ENCODE data around the gene NDNF. TPM values are rescaled to one million over a fixed set of nuclear protein-coding genes. Genes with fewer than 3 reads are reported as not detected.

Gene NDNF
- total RNA-seq, 4 donors from 2014 or later = 2.7 to 7.7 (median 4.0) TPM

- Histone ChIP-seq H3K4me1 (no peaks in the 10 kb centered on the region), H3K36me3 (no peaks in the 10 kb centered on the region), H3K27me3 (no peaks in the 10 kb centered on the region), H3K27ac (no peak overlapping the region), H3K9me3 (no peaks in the 10 kb centered on the region), H3K4me3 (replicated peaks in 1 of 3) (no peak overlapping the region)
- intact Hi-C loops (cut with DNase I) = no loop called here
- DNase-seq = no peak
- no peak for TF ChIP-seq POLR2A (IDR thresholded peaks at IDR 0.05)
- TF ChIP-seq, protein P1, sequence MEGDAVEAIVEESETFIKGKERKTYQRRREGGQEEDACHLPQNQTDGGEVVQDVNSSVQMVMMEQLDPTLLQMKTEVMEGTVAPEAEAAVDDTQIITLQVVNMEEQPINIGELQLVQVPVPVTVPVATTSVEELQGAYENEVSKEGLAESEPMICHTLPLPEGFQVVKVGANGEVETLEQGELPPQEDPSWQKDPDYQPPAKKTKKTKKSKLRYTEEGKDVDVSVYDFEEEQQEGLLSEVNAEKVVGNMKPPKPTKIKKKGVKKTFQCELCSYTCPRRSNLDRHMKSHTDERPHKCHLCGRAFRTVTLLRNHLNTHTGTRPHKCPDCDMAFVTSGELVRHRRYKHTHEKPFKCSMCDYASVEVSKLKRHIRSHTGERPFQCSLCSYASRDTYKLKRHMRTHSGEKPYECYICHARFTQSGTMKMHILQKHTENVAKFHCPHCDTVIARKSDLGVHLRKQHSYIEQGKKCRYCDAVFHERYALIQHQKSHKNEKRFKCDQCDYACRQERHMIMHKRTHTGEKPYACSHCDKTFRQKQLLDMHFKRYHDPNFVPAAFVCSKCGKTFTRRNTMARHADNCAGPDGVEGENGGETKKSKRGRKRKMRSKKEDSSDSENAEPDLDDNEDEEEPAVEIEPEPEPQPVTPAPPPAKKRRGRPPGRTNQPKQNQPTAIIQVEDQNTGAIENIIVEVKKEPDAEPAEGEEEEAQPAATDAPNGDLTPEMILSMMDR (IDR thresholded peaks at IDR 0.05) = no peak
- 80 to 93% methylated on average over 1 of the region's 1 CpG for WGBS, 2 donors
Measured at GRCh38 chr4:121079376-121079775, 7.0 kb upstream of the NDNF start.

DNA sequence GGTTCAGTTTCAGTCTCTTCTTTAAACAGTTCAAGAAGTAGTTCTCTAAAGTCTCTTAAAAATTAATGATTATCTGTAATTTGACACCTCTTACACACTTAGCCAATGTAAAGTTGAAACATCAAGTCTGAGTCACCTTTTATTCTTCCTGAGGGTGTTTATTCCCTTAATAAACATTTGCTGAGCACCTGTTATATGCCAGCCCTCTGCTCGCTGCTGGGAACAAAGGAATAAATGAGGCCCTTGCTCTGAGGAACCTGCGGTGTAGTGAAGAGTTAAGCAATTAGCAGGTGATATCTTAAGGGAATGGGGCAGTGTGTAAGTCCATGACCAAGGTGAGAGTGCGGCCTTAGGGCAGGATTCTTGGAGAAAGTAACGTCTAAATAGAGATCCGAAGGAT, 5.2 kb upstream of the NDNF start:
- Histone ChIP-seq H3K36me3 (no peaks in the 10 kb centered on the region), H3K4me1 (no peaks in the 10 kb centered on the region), H3K4me3 (replicated peaks in 1 of 3) (no peak overlapping the region), H3K9me3 (no peaks in the 10 kb centered on the region), H3K27me3 (no peaks in the 10 kb centered on the region), H3K27ac (no peak overlapping the region)
- TF ChIP-seq, protein P1 (IDR thresholded peaks at IDR 0.05) = no peak
- TF ChIP-seq POLR2A (IDR thresholded peaks at IDR 0.05) = no peak
- no peak for DNase-seq
- intact Hi-C loops (cut with DNase I) = no loop called here
- WGBS, 2 donors = 80 to 83% methylated on average over 5 of the region's 5 CpGs

DNA sequence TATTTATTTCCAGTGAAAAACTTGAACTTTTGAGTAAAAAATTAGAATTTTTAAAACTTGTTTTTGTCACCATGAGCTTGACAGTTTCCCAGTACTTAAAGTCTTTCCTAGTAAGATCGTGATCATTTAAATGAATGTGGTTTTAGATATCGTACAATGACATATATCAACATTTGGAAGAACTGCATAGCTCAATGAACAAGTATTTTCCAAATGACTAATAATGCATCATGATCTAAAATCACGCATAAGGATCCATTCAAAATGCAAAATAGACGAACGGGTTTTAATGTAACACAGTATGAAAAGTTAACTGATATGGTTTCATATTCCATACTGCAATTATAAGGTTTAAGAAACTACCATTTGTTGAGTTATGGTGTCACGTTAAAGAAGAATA, 4.1 kb upstream of the NDNF start:
- intact Hi-C loops (cut with DNase I) = no loop called here
- H3K27me3 ChIP-seq = no peaks in the 10 kb centered on the region
- no peaks in the 10 kb centered on the region for H3K9me3 ChIP-seq
- peaks cover 4 to 7% of the 10 kb centered on the region in 2 donors for H3K4me1 ChIP-seq
- WGBS, 2 donors = 83 to 87% methylated on average over 6 of the region's 6 CpGs
- no peak for DNase-seq
- TF ChIP-seq, protein P1 (IDR thresholded peaks at IDR 0.05) = no peak
- TF ChIP-seq POLR2A (IDR thresholded peaks at IDR 0.05) = no peak
- no peaks in the 10 kb centered on the region for H3K36me3 ChIP-seq
- H3K27ac ChIP-seq = no peak overlapping the region
- no peak overlapping the region for H3K4me3 ChIP-seq (replicated peaks in 1 of 3)

DNA sequence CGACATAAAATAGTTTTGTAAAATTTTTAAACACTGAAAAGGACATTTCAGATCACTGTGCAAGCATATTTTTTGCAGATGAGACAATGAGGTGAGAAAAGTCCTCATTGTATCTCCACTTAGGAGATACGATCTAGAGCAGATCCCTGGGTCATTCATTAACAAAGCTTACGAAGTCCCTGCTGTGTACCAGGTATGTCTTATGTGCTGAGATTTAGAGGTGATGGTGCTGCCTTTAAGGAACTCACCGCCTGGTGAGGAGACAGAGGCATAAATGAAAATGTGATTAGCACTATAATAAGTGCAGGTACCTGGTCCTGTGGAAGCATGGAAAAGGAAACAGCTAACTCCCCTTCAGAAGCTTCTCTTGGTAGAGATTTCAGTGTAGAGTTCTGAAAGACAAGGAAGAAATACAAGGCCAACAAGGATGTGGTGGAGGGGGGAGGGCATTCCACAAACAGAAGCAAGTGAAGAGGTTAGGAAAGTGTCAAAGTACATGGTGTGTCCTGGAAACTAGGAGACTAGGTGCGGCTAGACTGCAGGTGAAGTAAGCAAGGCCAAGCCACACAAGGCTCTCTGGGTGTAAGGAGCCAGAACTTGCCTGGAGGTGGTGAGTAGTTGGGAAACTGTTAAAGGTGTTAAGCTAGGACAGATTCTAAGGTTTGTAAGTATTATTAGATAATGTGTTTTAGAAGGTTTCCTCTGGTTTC, 1.5 kb upstream of the NDNF start:
- Histone ChIP-seq H3K27ac (no peak overlapping the region), H3K4me3 (replicated peaks in 1 of 3) (no peak overlapping the region), H3K4me1 (peaks cover 6 to 12% of the 10 kb centered on the region in 2 donors), H3K36me3 (no peaks in the 10 kb centered on the region), H3K27me3 (no peaks in the 10 kb centered on the region), H3K9me3 (no peaks in the 10 kb centered on the region)
- DNase-seq = no peak
- WGBS, 2 donors = 83 to 87% methylated on average over 5 of the region's 5 CpGs
- intact Hi-C loops (cut with DNase I) = no loop called here
- TF ChIP-seq, protein P1 (IDR thresholded peaks at IDR 0.05) = no peak
- no peak for TF ChIP-seq POLR2A (IDR thresholded peaks at IDR 0.05)

DNA sequence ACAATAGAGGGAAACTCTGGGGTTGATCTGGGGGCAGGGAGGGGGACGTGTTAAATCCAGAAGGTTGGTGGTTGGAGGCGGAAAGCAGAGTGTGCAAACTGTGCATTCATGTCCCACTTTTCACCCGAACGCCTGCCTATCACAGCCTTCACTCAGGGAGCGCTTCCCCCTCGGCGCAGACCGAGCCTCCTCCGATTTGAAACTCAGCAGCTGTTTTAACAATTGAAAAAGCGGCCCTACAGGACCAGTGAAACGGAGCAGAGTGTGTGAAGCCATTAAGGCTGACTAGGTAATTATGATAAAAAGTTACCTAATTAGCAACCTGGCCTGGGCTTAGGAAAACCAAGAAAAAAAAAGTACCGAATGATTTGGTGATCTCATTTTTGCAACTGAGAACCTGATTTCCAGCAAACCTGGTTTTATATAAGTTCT, 685 bp upstream of the NDNF start:
- Histone ChIP-seq H3K9me3 (no peaks in the 10 kb centered on the region), H3K36me3 (no peaks in the 10 kb centered on the region), H3K4me1 (peaks cover 6 to 12% of the 10 kb centered on the region in 2 donors), H3K27me3 (no peaks in the 10 kb centered on the region), H3K4me3 (replicated peaks in 1 of 3) (peak overlapping the region in 2 of 3 donors; percentile 41 to 59), H3K27ac (no peak overlapping the region)
- intact Hi-C loops (cut with DNase I) = no loop called here
- 8 to 14% methylated on average over 11 to 12 of the region's 12 CpGs for WGBS, 2 donors
- peak in 1 of 2 donors; percentile 5 for DNase-seq
- TF ChIP-seq POLR2A (IDR thresholded peaks at IDR 0.05) = no peak
- TF ChIP-seq, protein P1 (IDR thresholded peaks at IDR 0.05) = no peak
